ENCODE results near the gene OLIG2.

DNA sequence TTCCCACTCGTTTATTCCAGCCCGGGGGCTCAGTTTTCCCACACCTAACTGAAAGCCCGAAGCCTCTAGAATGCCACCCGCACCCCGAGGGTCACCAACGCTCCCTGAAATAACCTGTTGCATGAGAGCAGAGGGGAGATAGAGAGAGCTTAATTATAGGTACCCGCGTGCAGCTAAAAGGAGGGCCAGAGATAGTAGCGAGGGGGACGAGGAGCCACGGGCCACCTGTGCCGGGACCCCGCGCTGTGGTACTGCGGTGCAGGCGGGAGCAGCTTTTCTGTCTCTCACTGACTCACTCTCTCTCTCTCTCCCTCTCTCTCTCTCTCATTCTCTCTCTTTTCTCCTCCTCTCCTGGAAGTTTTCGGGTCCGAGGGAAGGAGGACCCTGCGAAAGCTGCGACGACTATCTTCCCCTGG is 716 bp downstream of the OLIG2 start:
- TF ChIP-seq, protein P1, sequence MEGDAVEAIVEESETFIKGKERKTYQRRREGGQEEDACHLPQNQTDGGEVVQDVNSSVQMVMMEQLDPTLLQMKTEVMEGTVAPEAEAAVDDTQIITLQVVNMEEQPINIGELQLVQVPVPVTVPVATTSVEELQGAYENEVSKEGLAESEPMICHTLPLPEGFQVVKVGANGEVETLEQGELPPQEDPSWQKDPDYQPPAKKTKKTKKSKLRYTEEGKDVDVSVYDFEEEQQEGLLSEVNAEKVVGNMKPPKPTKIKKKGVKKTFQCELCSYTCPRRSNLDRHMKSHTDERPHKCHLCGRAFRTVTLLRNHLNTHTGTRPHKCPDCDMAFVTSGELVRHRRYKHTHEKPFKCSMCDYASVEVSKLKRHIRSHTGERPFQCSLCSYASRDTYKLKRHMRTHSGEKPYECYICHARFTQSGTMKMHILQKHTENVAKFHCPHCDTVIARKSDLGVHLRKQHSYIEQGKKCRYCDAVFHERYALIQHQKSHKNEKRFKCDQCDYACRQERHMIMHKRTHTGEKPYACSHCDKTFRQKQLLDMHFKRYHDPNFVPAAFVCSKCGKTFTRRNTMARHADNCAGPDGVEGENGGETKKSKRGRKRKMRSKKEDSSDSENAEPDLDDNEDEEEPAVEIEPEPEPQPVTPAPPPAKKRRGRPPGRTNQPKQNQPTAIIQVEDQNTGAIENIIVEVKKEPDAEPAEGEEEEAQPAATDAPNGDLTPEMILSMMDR (IDR thresholded peaks at IDR 0.05 in 4 of 5, conservative IDR thresholded peaks at IDR 0.05 in 1 of 5), result no peak
- TF ChIP-seq POLR2A (IDR thresholded peaks at IDR 0.05), result no peak

All from gastrocnemius medialis (tissue), 4 donors.